ENCODE measurements around the gene ADGRA3.

ADGRA3 gene

DNA sequence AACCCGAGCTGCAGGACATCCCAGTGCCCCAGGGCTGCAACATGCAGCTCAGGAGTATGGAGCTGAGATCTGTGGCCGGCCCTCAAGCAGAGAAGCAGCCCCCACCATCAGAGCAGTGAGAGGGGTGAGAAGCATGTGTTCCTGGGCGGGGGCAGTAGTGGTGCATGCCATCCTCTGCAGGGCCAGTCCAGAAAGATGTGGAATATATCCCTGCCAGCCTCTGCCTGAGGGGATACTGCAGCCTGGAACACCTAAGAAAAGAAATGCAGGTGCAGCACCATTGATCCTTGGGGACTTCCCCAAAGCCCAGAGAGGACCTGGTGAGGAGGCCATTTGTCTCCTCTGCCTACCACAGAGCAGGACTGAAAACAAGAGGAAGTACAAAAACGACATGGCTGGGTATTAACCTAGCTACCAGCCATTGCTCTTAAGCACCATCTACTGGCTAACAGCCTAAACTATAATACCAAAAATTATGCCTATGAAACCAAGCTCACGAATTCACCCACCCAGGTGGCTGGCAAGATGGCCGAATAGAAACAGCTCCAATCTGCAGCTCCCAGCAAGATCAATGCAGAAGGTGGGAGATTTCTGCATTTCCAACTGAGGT lies 158.8 kb downstream of the ADGRA3 start:
- peak; percentile 52 for DNase-seq

- no peak for DNase-seq
Observed at GRCh38 chr4:22348410-22348809, 167.5 kb downstream of the ADGRA3 start.

GRCh38 chr4:22345678-22346077 lies 170.2 kb downstream of the ADGRA3 start:
- DNase-seq = no peak

- no peak for DNase-seq
Observed at GRCh38 chr4:22345055-22345454, 170.8 kb downstream of the ADGRA3 start.

DNA sequence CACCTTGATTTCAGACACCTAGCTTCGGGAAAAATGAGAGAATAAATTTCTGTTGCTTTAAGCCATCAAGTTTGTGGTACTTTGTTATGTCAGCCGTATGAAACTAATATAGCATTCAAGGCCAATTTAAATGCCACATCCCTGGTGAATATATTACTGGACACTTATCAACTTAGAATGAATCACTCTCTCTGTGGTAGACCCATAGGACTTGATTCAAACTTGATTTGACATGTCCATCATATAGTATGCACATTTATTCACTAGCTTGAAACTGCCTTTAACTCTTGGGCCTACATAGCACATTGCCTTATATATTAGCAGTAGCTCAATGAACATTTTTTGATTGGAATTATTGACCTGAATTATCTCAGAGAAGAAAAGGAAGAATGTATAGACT lies 172.3 kb downstream of the ADGRA3 start:
- no peak for DNase-seq

- DNase-seq = peak; percentile 82
Observed at GRCh38 chr4:22339491-22339890, 176.4 kb downstream of the ADGRA3 start.

GRCh38 chr4:22338796-22339195 lies 177.1 kb downstream of the ADGRA3 start:
- no peak for DNase-seq
